Fibroblast of lung (primary cell): ENCODE data around the gene LRMDA. TPM values are rescaled to one million over a fixed set of nuclear protein-coding genes. Genes with fewer than 3 reads are reported as not detected.

Experiments
- DNase-seq, 2 donors: peaks; one replicate each; pipeline versions ENCODE4 v3.0.0 to v3.0.0-alpha.2; 2010; ENCODE audit warnings: low read depth in 2 of 2
- H2AFZ ChIP-seq: 2 replicates; pipeline ENCODE4 v1.5.1; 2012; ENCODE audit warnings: low read length, control low read depth, inconsistent platforms
- H3K27ac ChIP-seq: 2 replicates; pipeline ENCODE4 v1.5.1; 2011; ENCODE audit warnings: low read length, control low read depth; ENCODE audit not compliant: insufficient read depth
- H3K27me3 ChIP-seq: 2 replicates; pipeline ENCODE4 v1.5.1; 2011; ENCODE audit warnings: mild to moderate bottlenecking, low read length; ENCODE audit not compliant: control insufficient read depth, insufficient read depth
- H3K36me3 ChIP-seq: 2 replicates; pipeline ENCODE4 v1.5.1; 2011; ENCODE audit warnings: low read length; ENCODE audit not compliant: control insufficient read depth, insufficient read depth
- H3K4me1 ChIP-seq: 2 replicates; pipeline ENCODE4 v1.5.1; 2011; ENCODE audit warnings: low read length; ENCODE audit not compliant: control insufficient read depth, insufficient read depth; ENCODE audit errors: extremely low read depth
- H3K4me2 ChIP-seq: 2 replicates; pipeline ENCODE4 v1.5.1; 2011; ENCODE audit warnings: low read length, control low read depth; ENCODE audit not compliant: insufficient read depth; ENCODE audit errors: extremely low read depth
- H3K4me3 ChIP-seq, 4 experiments: fragments of 200-600 bp in 1 of 4; sonication (generic) in 1 of 4; replicated peaks in 1 of 4; 2 replicates each; pipeline ENCODE4 v1.5.1; 2011 to 2016; ENCODE audit warnings: low read length in 4 of 4, low read depth in 3 of 4, mild to moderate bottlenecking in 3 of 4, control low read depth in 2 of 4, inconsistent platforms in 1 of 4, mixed read lengths in 1 of 4; ENCODE audit not compliant: insufficient read depth in 1 of 4; ENCODE audit errors: control extremely low read depth in 1 of 4
- H3K79me2 ChIP-seq: 2 replicates; pipeline ENCODE4 v1.5.1; 2012; ENCODE audit warnings: mild to moderate bottlenecking, low read length, inconsistent platforms; ENCODE audit not compliant: control insufficient read depth, insufficient read depth
- H3K9ac ChIP-seq: 2 replicates; pipeline ENCODE4 v1.5.1; 2011; ENCODE audit warnings: mild to moderate bottlenecking, low read length, control low read depth; ENCODE audit not compliant: insufficient read depth
- H3K9me3 ChIP-seq: 2 replicates; pipeline ENCODE4 v1.5.1; 2012; ENCODE audit warnings: low read depth, low read length; ENCODE audit not compliant: control insufficient read depth, insufficient read depth
- H4K20me1 ChIP-seq: 2 replicates; pipeline ENCODE4 v1.5.1; 2011; ENCODE audit warnings: low read length; ENCODE audit not compliant: control insufficient read depth, insufficient read depth; ENCODE audit errors: extremely low read depth
- CTCF ChIP-seq, 2 donors: IDR thresholded peaks in 1 of 2; conservative IDR thresholded peaks in 1 of 2; 1 replicate in 1 of 2; 2 replicates in 1 of 2; pipeline ENCODE4 v1.5.1; 2011 to 2012; ENCODE audit warnings: low read length in 2 of 2, control low read depth in 1 of 2, inconsistent platforms in 1 of 2, low read depth in 1 of 2, mild to moderate bottlenecking in 1 of 2
- EZH2 ChIP-seq: IDR thresholded peaks from 2 replicates; pipeline ENCODE4 v1.5.1; 2012; ENCODE audit warnings: low read length, control low read depth, mild to moderate bottlenecking; ENCODE audit errors: missing control alignments
- polyA plus RNA-seq, 2 donors: library from polyadenylated mRNA; depleted of rRNA in 1 of 2; stranded (reverse) in 1 of 2; unstranded in 1 of 2; fragments of >200 nt; gene quantifications; 2 replicates each; pipeline ENCODE4 v1.2.1, GENCODE V29; 2011 to 2012; ENCODE audit warnings: missing spikeins in 1 of 2
- total RNA-seq: library from RNA; depleted of rRNA; stranded (reverse); fragments of >200 nt; gene quantifications from 2 replicates; pipeline ENCODE4 v1.2.1, GENCODE V29; 2014

The LRMDA gene
- total and polyA plus RNA-seq, 2 donors (not counting 1 experiment from before 2014, with no cell fraction given) = 1.7 to 2.0 TPM

- Histone ChIP-seq H3K9me3 (no peaks in the 10 kb centered on the region), H3K27me3 (peaks cover 7% of the 10 kb centered on the region), H3K4me2 (no peak overlapping the region), H3K4me1 (no peaks in the 10 kb centered on the region), H3K36me3 (no peaks in the 10 kb centered on the region), H3K27ac (no peak overlapping the region), H3K9ac (no peak overlapping the region), H3K79me2 (no peaks in the 10 kb centered on the region), H4K20me1 (no peaks in the 10 kb centered on the region), H3K4me3 (no peak overlapping the region), H2AFZ (no peak overlapping the region)
- TF ChIP-seq EZH2 = no peak
- TF ChIP-seq CTCF (conservative IDR thresholded peaks at IDR 0.05 in 1 of 2, IDR thresholded peaks at IDR 0.05 in 1 of 2; ENCODE audit: low read depth in 1 of 2, low read length in 2 of 2) = no peak
- no peak for DNase-seq
Measured at GRCh38 chr10:75932921-75933320, 501.5 kb downstream of the LRMDA start.

GRCh38 chr10:75935240-75935639 is 503.8 kb downstream of the LRMDA start:
- no peak overlapping the region for H3K9ac ChIP-seq
- H3K4me2 ChIP-seq = no peak overlapping the region
- H2AFZ ChIP-seq = no peak overlapping the region
- TF ChIP-seq EZH2 (no peak), CTCF (conservative IDR thresholded peaks at IDR 0.05 in 1 of 2, IDR thresholded peaks at IDR 0.05 in 1 of 2; ENCODE audit: low read depth in 1 of 2, low read length in 2 of 2) (no peak)
- H3K79me2 ChIP-seq = no peaks in the 10 kb centered on the region
- no peak overlapping the region for H3K27ac ChIP-seq
- no peak for DNase-seq
- no peaks in the 10 kb centered on the region for H3K36me3 ChIP-seq
- peaks cover 10% of the 10 kb centered on the region for H3K27me3 ChIP-seq
- no peak overlapping the region for H3K4me3 ChIP-seq
- no peaks in the 10 kb centered on the region for H3K4me1 ChIP-seq
- H3K9me3 ChIP-seq = no peaks in the 10 kb centered on the region
- no peaks in the 10 kb centered on the region for H4K20me1 ChIP-seq

- Histone ChIP-seq H3K9me3 (no peaks in the 10 kb centered on the region), H3K4me1 (no peaks in the 10 kb centered on the region), H3K4me3 (no peak overlapping the region), H3K79me2 (no peaks in the 10 kb centered on the region), H3K36me3 (no peaks in the 10 kb centered on the region), H3K4me2 (no peak overlapping the region), H4K20me1 (no peaks in the 10 kb centered on the region), H3K27ac (no peak overlapping the region), H2AFZ (no peak overlapping the region), H3K27me3 (peaks cover 10% of the 10 kb centered on the region), H3K9ac (no peak overlapping the region)
- TF ChIP-seq EZH2 (no peak), CTCF (conservative IDR thresholded peaks at IDR 0.05 in 1 of 2, IDR thresholded peaks at IDR 0.05 in 1 of 2; ENCODE audit: low read depth in 1 of 2, low read length in 2 of 2) (no peak)
- no peak for DNase-seq
Measured at GRCh38 chr10:75935650-75936400, 504.4 kb downstream of the LRMDA start.
